NB4 (cell line): Measurements from ENCODE around the gene DSCAML1.

Source experiments
- MYC ChIP-seq: IDR thresholded peaks from 2 replicates; pipeline ENCODE4 v1.6.1; 2011; ENCODE audit warnings: low read depth, low read length
- TF ChIP-seq, protein P1 (sequence below): IDR thresholded peaks from one replicate; pipeline ENCODE4 v1.5.1; 2012; ENCODE audit warnings: low read depth, low read length

DNA sequence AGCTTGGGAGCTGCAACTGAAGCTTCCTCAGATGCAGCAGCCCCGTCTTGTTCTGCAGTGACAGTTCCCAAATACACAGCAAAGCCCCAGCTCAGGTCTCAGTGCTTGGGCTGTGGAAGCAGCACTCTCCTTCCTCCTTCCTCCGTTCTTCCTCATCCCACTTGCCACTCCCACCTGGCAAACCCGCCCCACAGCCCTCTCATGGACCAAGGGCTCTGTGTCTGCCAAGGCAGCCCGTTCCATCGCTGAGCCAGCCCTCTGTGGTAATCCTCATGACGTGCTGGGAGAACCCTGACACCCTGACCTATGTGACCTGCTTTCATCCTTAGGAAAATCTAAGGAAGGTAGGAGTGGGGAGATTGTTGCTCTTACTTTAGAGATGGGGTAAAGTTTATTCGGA lies 157.0 kb downstream of the DSCAML1 start:
- TF ChIP-seq, protein P1, sequence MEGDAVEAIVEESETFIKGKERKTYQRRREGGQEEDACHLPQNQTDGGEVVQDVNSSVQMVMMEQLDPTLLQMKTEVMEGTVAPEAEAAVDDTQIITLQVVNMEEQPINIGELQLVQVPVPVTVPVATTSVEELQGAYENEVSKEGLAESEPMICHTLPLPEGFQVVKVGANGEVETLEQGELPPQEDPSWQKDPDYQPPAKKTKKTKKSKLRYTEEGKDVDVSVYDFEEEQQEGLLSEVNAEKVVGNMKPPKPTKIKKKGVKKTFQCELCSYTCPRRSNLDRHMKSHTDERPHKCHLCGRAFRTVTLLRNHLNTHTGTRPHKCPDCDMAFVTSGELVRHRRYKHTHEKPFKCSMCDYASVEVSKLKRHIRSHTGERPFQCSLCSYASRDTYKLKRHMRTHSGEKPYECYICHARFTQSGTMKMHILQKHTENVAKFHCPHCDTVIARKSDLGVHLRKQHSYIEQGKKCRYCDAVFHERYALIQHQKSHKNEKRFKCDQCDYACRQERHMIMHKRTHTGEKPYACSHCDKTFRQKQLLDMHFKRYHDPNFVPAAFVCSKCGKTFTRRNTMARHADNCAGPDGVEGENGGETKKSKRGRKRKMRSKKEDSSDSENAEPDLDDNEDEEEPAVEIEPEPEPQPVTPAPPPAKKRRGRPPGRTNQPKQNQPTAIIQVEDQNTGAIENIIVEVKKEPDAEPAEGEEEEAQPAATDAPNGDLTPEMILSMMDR, result no peak
- TF ChIP-seq MYC, result no peak
